H9 (cell line): Measurements from ENCODE around the gene TNIK. TPM values are rescaled to one million over a fixed set of nuclear protein-coding genes. Genes with fewer than 3 reads are reported as not detected.

ENCODE experiments used
- DNase-seq: peaks from one replicate; pipeline ENCODE4 v3.0.0-alpha.2; 2017
- H2AFZ ChIP-seq: one replicate; pipeline ENCODE4 v1.6.1; 2013; ENCODE audit warnings: mild to moderate bottlenecking, low read length, control low read depth, moderate library complexity
- H2AK5ac ChIP-seq: 2 replicates; pipeline ENCODE4 v1.6.1; 2013; ENCODE audit warnings: low read length, control low read depth, mixed read lengths; ENCODE audit not compliant: insufficient read length
- H2BK120ac ChIP-seq: one replicate; pipeline ENCODE4 v1.6.1; 2013; ENCODE audit warnings: low read depth, mild to moderate bottlenecking, low read length, control low read depth, inconsistent platforms; ENCODE audit not compliant: poor library complexity, severe bottlenecking
- H2BK12ac ChIP-seq: 2 replicates; pipeline ENCODE4 v1.6.1; 2013; ENCODE audit warnings: low read length, control low read depth, mixed read lengths, low read depth; ENCODE audit not compliant: insufficient read length
- H2BK15ac ChIP-seq: 2 replicates; pipeline ENCODE4 v1.6.1; 2013; ENCODE audit warnings: low read depth, low read length, control low read depth
- H2BK20ac ChIP-seq: one replicate; pipeline ENCODE4 v1.6.1; 2013; ENCODE audit warnings: low read depth, mild to moderate bottlenecking, low read length, control low read depth, inconsistent platforms; ENCODE audit not compliant: poor library complexity, severe bottlenecking
- H2BK5ac ChIP-seq: 2 replicates; pipeline ENCODE4 v1.6.1; 2013; ENCODE audit warnings: low read length, control low read depth, mixed read lengths; ENCODE audit not compliant: insufficient read length
- H3K14ac ChIP-seq: 2 replicates; pipeline ENCODE4 v1.6.1; 2013; ENCODE audit warnings: low read length, control low read depth; ENCODE audit not compliant: insufficient read depth
- H3K18ac ChIP-seq: 2 replicates; pipeline ENCODE4 v1.6.1; 2013; ENCODE audit warnings: low read depth, mild to moderate bottlenecking, mixed read lengths, low read length, control low read depth; ENCODE audit not compliant: insufficient read length
- H3K23ac ChIP-seq: 2 replicates; pipeline ENCODE4 v1.6.1; 2013; ENCODE audit warnings: low read length, control low read depth, mixed read lengths, low read depth; ENCODE audit not compliant: insufficient read length
- H3K23me2 ChIP-seq: 2 replicates; pipeline ENCODE4 v1.6.1; 2013; ENCODE audit warnings: low read depth, mild to moderate bottlenecking, mixed read lengths, low read length, control low read depth; ENCODE audit not compliant: insufficient read length, poor library complexity, severe bottlenecking
- H3K27ac ChIP-seq: 2 replicates; pipeline ENCODE4 v1.5.1; 2013; ENCODE audit warnings: low read length, control low read depth, mixed read lengths, low read depth; ENCODE audit not compliant: insufficient read length
- H3K27me3 ChIP-seq: 2 replicates; pipeline ENCODE4 v1.6.1; 2013; ENCODE audit warnings: low read length, control low read depth, inconsistent platforms; ENCODE audit not compliant: insufficient read depth
- H3K4ac ChIP-seq: 2 replicates; pipeline ENCODE4 v1.6.1; 2013; ENCODE audit warnings: low read depth, mild to moderate bottlenecking, control low read depth, inconsistent platforms, low read length, moderate library complexity
- H3K4me1 ChIP-seq: 2 replicates; pipeline ENCODE4 v1.6.1; 2013; ENCODE audit warnings: low read length, control low read depth, inconsistent platforms; ENCODE audit not compliant: insufficient read depth
- H3K4me2 ChIP-seq: 2 replicates; pipeline ENCODE4 v1.6.1; 2013; ENCODE audit warnings: low read length, control low read depth, mixed read lengths; ENCODE audit not compliant: insufficient read length, insufficient read depth
- H3K56ac ChIP-seq: 2 replicates; pipeline ENCODE4 v1.6.1; 2013; ENCODE audit warnings: low read depth, mild to moderate bottlenecking, mixed read lengths, low read length, control low read depth; ENCODE audit not compliant: insufficient read length
- H3K79me1 ChIP-seq: 2 replicates; pipeline ENCODE4 v1.6.1; 2013; ENCODE audit warnings: low read depth, mild to moderate bottlenecking, moderate library complexity, low read length, control low read depth, inconsistent platforms; ENCODE audit not compliant: insufficient read depth, poor library complexity, severe bottlenecking
- H3K79me2 ChIP-seq: 2 replicates; pipeline ENCODE4 v1.6.1; 2013; ENCODE audit warnings: low read length, control low read depth, inconsistent platforms; ENCODE audit not compliant: insufficient read depth
- H3K9ac ChIP-seq: 2 replicates; pipeline ENCODE4 v1.6.1; 2013; ENCODE audit warnings: low read length, control low read depth, mixed read lengths; ENCODE audit not compliant: insufficient read length; ENCODE audit errors: extremely low read depth
- H3K9me3 ChIP-seq: one replicate; pipeline ENCODE4 v1.6.1; 2013; ENCODE audit warnings: low read depth, low read length, inconsistent platforms; ENCODE audit not compliant: control insufficient read depth
- H3T11ph ChIP-seq: one replicate; pipeline ENCODE4 v1.6.1; 2013; ENCODE audit warnings: mild to moderate bottlenecking, low read length, control low read depth, inconsistent platforms
- H4K20me1 ChIP-seq: one replicate; pipeline ENCODE4 v1.6.1; 2013; ENCODE audit not compliant: control insufficient read depth, insufficient read length, insufficient read depth
- H4K5ac ChIP-seq: 2 replicates; pipeline ENCODE4 v1.6.1; 2013; ENCODE audit warnings: low read depth, mild to moderate bottlenecking, mixed read lengths, low read length, control low read depth; ENCODE audit not compliant: insufficient read length
- H4K8ac ChIP-seq: replicated peaks from 2 replicates; pipeline ENCODE4 v1.6.1; 2013; ENCODE audit warnings: low read length, control low read depth, mixed read lengths, low read depth; ENCODE audit not compliant: insufficient read length
- H4K91ac ChIP-seq: 2 replicates; pipeline ENCODE4 v1.6.1; 2013; ENCODE audit warnings: low read depth, mild to moderate bottlenecking, moderate library complexity, mixed read lengths, low read length, control low read depth; ENCODE audit not compliant: insufficient read length
- H3K27ac Mint-ChIP-seq, 3 experiments: 2 replicates in 2 of 3; 3 replicates in 1 of 3; pipeline ENCODE4 v1.8.0; 2020 to 2021; ENCODE audit warnings: mixed read lengths in 3 of 3, mild to moderate bottlenecking in 1 of 3, moderate library complexity in 1 of 3
- H3K27me3 Mint-ChIP-seq: 2 replicates; pipeline ENCODE4 v1.8.0; 2021; ENCODE audit warnings: low read depth, mild to moderate bottlenecking, moderate library complexity, mixed read lengths
- H3K36me3 Mint-ChIP-seq, 3 experiments: 2 replicates in 2 of 3; 3 replicates in 1 of 3; pipeline ENCODE4 v1.8.0; 2020 to 2021; ENCODE audit warnings: low read depth in 3 of 3, mixed read lengths in 3 of 3; ENCODE audit not compliant: insufficient read depth in 1 of 3
- H3K4me1 Mint-ChIP-seq, 2 experiments: 2 replicates each; pipeline ENCODE4 v1.8.0; 2020; ENCODE audit warnings: mixed read lengths in 2 of 2
- H3K4me3 Mint-ChIP-seq, 2 experiments: 2 replicates in 1 of 2; 3 replicates in 1 of 2; pipeline ENCODE4 v1.8.0; 2020 to 2021; ENCODE audit warnings: mild to moderate bottlenecking in 2 of 2, mixed read lengths in 2 of 2, moderate library complexity in 1 of 2
- H3K9me3 Mint-ChIP-seq, 2 experiments: 2 replicates in 1 of 2; 3 replicates in 1 of 2; pipeline ENCODE4 v1.8.0; 2020; ENCODE audit warnings: mild to moderate bottlenecking in 2 of 2, mixed read lengths in 2 of 2, moderate library complexity in 1 of 2
- WGBS: extraction: QIAGEN DNeasy Blood & Tissue Kit; methylation state at CpG from one replicate; pipeline ENCODE4 v1.1.7; 2013; ENCODE audit warnings: missing lambda C conversion rate, low lambda C conversion rate, mixed read lengths; ENCODE audit not compliant: insufficient read length; ENCODE audit errors: extremely low coverage; 5-methylcytosine and 5-hydroxymethylcytosine counted together
- total RNA-seq: library from RNA; stranded (reverse); gene quantifications from 2 replicates; pipeline ENCODE4 v1.2.1, GENCODE V29; 2021
- TF ChIP-seq, protein P1 (sequence below): fragments of 200-600 bp; sonication (generic); conservative IDR thresholded peaks from 3 replicates; pipeline ENCODE4 v1.8.0; 2021; ENCODE audit warnings: antibody characterized with exemption, mild to moderate bottlenecking

The TNIK gene
- total RNA-seq, 1 experiment from 2014 or later: 15.9 TPM

GRCh38 chr3:171457607-171458061, 2.6 kb downstream of the TNIK start:
- no peak overlapping the region for H3K56ac ChIP-seq
- no peak overlapping the region for H2BK5ac ChIP-seq
- WGBS: no CpG with 5 or more reads among the region's 7 CpGs
- H2BK15ac ChIP-seq: no peak overlapping the region
- peak overlapping the region; percentile 64 for H3K9ac ChIP-seq
- Mint-ChIP-seq H3K9me3 (peaks cover 0 to 2% of the 10 kb centered on the region in 2 experiments; a peak in 2 of 5 replicates), H3K4me3 (peak overlapping the region; percentile 77 to 92), H3K36me3 (no peaks in the 10 kb centered on the region), H3K27ac (peak overlapping the region in 2 of 3 experiments; percentile 47 to 95; a peak in 5 of 7 replicates), H3K4me1 (peaks cover 45 to 51% of the 10 kb centered on the region in 2 experiments), H3K27me3 (peaks cover 47% of the 10 kb centered on the region)
- H3K4me1 ChIP-seq: peaks cover 3% of the 10 kb centered on the region; the same call in 1 of the 2 replicates
- H3K4ac ChIP-seq: no peak overlapping the region
- H3K9me3 ChIP-seq: no peaks in the 10 kb centered on the region
- H2BK20ac ChIP-seq: no peak overlapping the region
- H3K79me1 ChIP-seq: no peaks in the 10 kb centered on the region
- no peak overlapping the region for H2BK120ac ChIP-seq
- no peak overlapping the region for H3K23ac ChIP-seq
- H3K27me3 ChIP-seq: no peaks in the 10 kb centered on the region
- no peak overlapping the region for H2AFZ ChIP-seq
- no peak overlapping the region for H3K14ac ChIP-seq
- peaks cover 27% of the 10 kb centered on the region; the same call in 1 of the 2 replicates for H3K79me2 ChIP-seq
- H4K20me1 ChIP-seq: no peaks in the 10 kb centered on the region
- H3T11ph ChIP-seq: no peak overlapping the region
- peaks cover 32% of the 10 kb centered on the region for H3K23me2 ChIP-seq
- H4K5ac ChIP-seq: no peak overlapping the region
- H4K8ac ChIP-seq: no peak overlapping the region
- no peak overlapping the region for H2BK12ac ChIP-seq
- DNase-seq: no peak
- H3K4me2 ChIP-seq: peak overlapping the region; percentile 94
- no peak overlapping the region for H2AK5ac ChIP-seq
- H4K91ac ChIP-seq: no peak overlapping the region
- H3K18ac ChIP-seq: no peak overlapping the region
- no peak overlapping the region for H3K27ac ChIP-seq
- TF ChIP-seq, protein P1, sequence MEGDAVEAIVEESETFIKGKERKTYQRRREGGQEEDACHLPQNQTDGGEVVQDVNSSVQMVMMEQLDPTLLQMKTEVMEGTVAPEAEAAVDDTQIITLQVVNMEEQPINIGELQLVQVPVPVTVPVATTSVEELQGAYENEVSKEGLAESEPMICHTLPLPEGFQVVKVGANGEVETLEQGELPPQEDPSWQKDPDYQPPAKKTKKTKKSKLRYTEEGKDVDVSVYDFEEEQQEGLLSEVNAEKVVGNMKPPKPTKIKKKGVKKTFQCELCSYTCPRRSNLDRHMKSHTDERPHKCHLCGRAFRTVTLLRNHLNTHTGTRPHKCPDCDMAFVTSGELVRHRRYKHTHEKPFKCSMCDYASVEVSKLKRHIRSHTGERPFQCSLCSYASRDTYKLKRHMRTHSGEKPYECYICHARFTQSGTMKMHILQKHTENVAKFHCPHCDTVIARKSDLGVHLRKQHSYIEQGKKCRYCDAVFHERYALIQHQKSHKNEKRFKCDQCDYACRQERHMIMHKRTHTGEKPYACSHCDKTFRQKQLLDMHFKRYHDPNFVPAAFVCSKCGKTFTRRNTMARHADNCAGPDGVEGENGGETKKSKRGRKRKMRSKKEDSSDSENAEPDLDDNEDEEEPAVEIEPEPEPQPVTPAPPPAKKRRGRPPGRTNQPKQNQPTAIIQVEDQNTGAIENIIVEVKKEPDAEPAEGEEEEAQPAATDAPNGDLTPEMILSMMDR: no peak
